ENCODE data around the gene HOPX.
"Not testable (repeated sequence)": the region's sequence is repeated elsewhere in the genome, so short reads cannot be mapped to it uniquely, and the experiment has no call there.

HOPX gene

GRCh38 chr4:56680266-56680665 is 830 bp downstream of the HOPX start:
- DNase-seq (ENCODE audit: low read depth in 2 of 2): no peak
- no peak overlapping the region for H3K4me3 ChIP-seq (replicated peaks in 1 of 2; ENCODE audit: low read depth in 2 of 2, low read length in 2 of 2)
- no peak for TF ChIP-seq CTCF (IDR thresholded peaks at IDR 0.05; ENCODE audit: low read depth, low read length)

GRCh38 chr4:56677711-56678110 is 3.4 kb downstream of the HOPX start:
- H3K4me3 ChIP-seq (replicated peaks in 1 of 2; ENCODE audit: low read depth in 2 of 2, low read length in 2 of 2): no peak overlapping the region
- DNase-seq (ENCODE audit: low read depth in 2 of 2): no peak
- TF ChIP-seq CTCF (IDR thresholded peaks at IDR 0.05; ENCODE audit: low read depth, low read length): no peak

- DNase-seq (ENCODE audit: low read depth in 2 of 2): peak; percentile 35 to 74
- H3K4me3 ChIP-seq (replicated peaks in 1 of 2; ENCODE audit: low read depth in 2 of 2, low read length in 2 of 2): no peak overlapping the region
- no peak for TF ChIP-seq CTCF (IDR thresholded peaks at IDR 0.05; ENCODE audit: low read depth, low read length)
These were observed 6.1 kb downstream of the HOPX start for GRCh38 chr4:56674984-56675383.

- no peak for TF ChIP-seq CTCF (IDR thresholded peaks at IDR 0.05; ENCODE audit: low read depth, low read length)
These were observed 9.2 kb downstream of the HOPX start for GRCh38 chr4:56671860-56672259.

GRCh38 chr4:56671373-56671772 is 9.7 kb downstream of the HOPX start:
- DNase-seq (ENCODE audit: low read depth in 2 of 2): no peak
- TF ChIP-seq CTCF (IDR thresholded peaks at IDR 0.05; ENCODE audit: low read depth, low read length): no peak

More at GRCh38 chr4:56671860-56672259, 9.2 kb downstream of the HOPX start:
- peak; percentile 28 to 65 for DNase-seq (ENCODE audit: low read depth in 2 of 2)
- H3K4me3 ChIP-seq (replicated peaks in 1 of 2; ENCODE audit: low read depth in 2 of 2, low read length in 2 of 2): no peak overlapping the region

GRCh38 chr4:56668267-56668666 is 12.8 kb downstream of the HOPX start:
- TF ChIP-seq CTCF (IDR thresholded peaks at IDR 0.05; ENCODE audit: low read depth, low read length): peak; percentile 54
- no peak overlapping the region for H3K4me3 ChIP-seq (replicated peaks in 1 of 2; ENCODE audit: low read depth in 2 of 2, low read length in 2 of 2)
- peak in 1 of 2 donors; percentile 43 for DNase-seq (ENCODE audit: low read depth in 2 of 2)

More at GRCh38 chr4:56671373-56671772, 9.7 kb downstream of the HOPX start:
- H3K4me3 ChIP-seq (replicated peaks in 1 of 2; ENCODE audit: low read depth in 2 of 2, low read length in 2 of 2): no peak overlapping the region

GRCh38 chr4:56667396-56667795 is 13.7 kb downstream of the HOPX start:
- DNase-seq (ENCODE audit: low read depth in 2 of 2): peak in 1 of 2 donors; percentile 36
- H3K4me3 ChIP-seq (replicated peaks in 1 of 2; ENCODE audit: low read depth in 2 of 2, low read length in 2 of 2): not testable (repeated sequence)

All from cardiac fibroblast (primary cell).